GM10266 (cell line): ENCODE measurements around the gene PDE6B.

Experiments used
- DNase-seq: peaks from one replicate; pipeline ENCODE4 v3.0.0; 2012; ENCODE audit errors: extremely low spot score
- TF ChIP-seq, protein P1 (sequence below): IDR thresholded peaks from 2 replicates; pipeline ENCODE4 v1.5.1; 2012; ENCODE audit warnings: mild to moderate bottlenecking, low read depth; ENCODE audit not compliant: control insufficient read depth, insufficient read depth; ENCODE audit errors: missing control alignments

PDE6B gene

DNA sequence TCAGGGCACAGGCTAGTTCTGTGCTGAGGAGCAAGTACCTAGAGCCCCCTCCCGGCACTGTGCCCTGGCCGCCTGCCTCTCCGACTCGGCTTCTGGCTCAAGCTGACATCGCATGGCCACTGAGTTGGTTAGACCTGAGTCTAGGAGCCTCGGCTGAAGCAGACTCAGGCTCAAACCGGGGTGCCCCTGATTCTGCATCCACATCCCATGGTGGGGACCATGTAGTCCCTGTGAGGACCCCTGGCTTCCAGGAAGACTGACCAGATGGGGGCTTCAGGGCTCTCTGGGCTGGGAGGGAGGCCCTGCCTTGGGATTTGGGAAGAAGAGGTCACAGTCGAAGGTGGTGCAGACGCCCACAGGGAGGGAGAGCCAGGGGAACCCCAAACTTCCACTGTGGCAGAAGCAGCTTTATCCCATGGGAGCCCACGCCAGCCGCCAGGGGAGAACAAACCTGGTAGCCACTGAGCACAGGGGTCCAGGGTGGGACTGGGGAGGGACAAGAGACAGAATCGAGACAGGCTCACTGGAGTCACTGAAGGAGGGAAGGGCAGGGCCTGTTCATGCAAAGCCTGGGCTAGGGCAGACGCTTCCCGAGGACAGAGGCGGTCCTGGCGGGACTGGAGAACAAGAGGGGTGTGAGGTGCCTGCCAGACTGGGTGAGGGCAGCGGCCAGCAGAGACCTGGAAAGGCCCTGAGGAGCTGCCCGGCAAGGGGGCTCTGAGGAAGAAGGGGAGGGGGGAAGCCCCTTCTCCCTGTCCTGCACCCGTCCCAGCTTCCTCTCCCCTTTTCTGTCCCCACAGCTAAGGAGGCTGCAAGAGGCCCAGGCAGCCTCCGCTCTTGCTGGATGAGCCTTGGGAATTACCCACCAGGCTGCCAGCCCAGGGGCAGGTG is 1.1 kb downstream of the PDE6B start:
- no peak for DNase-seq
- TF ChIP-seq, protein P1, sequence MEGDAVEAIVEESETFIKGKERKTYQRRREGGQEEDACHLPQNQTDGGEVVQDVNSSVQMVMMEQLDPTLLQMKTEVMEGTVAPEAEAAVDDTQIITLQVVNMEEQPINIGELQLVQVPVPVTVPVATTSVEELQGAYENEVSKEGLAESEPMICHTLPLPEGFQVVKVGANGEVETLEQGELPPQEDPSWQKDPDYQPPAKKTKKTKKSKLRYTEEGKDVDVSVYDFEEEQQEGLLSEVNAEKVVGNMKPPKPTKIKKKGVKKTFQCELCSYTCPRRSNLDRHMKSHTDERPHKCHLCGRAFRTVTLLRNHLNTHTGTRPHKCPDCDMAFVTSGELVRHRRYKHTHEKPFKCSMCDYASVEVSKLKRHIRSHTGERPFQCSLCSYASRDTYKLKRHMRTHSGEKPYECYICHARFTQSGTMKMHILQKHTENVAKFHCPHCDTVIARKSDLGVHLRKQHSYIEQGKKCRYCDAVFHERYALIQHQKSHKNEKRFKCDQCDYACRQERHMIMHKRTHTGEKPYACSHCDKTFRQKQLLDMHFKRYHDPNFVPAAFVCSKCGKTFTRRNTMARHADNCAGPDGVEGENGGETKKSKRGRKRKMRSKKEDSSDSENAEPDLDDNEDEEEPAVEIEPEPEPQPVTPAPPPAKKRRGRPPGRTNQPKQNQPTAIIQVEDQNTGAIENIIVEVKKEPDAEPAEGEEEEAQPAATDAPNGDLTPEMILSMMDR = no peak

DNA sequence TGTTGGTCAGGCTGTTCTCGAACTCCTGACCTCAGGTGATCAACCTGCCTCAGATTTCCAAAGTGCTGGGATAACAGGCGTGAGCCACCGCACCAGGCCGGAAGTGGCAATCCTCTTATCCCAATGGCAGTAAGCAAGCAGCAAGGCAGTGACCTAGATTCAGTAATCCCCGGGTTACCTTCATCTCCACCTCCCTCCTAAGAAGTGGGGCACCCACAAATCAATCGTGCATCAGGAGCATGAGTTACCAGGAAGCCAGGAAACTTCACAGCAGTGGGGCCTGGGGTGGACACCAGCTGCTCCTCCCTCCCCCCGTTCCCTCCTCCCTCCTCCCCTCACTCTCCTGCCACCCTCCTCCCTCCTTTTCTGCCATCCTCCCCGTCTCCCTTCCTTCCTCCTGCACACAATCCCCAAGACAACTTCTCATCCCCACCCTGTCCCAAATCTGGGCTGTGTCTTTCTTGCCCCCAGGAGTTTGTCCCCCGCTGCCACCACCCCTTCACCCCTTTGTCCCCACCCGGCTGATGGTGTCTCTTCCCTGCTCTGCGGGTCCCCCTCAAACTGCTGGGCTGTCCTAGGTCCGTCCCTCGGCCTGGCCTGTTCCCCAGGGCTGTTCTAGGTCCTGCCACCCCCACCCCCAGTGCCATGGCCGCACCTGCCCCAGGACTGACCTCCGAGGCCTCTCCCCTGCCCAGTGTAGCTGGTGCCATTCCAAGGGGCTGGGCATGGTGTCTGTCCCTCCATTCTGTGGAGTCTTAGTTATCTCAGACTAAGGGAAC is 2.2 kb downstream of the PDE6B start:
- no peak for DNase-seq

GRCh38 chr4:628311-628741 is 3.0 kb downstream of the PDE6B start:
- no peak for DNase-seq
- TF ChIP-seq, protein P1 = no peak

More for the DNA sequence above, 2.2 kb downstream of the PDE6B start:
- TF ChIP-seq, protein P1 = no peak

- TF ChIP-seq, protein P1 = no peak
- no peak for DNase-seq
These were observed 3.7 kb downstream of the PDE6B start for GRCh38 chr4:628821-629635.

GRCh38 chr4:629636-629914 is 4.2 kb downstream of the PDE6B start:
- TF ChIP-seq, protein P1 = no peak
- no peak for DNase-seq

DNA sequence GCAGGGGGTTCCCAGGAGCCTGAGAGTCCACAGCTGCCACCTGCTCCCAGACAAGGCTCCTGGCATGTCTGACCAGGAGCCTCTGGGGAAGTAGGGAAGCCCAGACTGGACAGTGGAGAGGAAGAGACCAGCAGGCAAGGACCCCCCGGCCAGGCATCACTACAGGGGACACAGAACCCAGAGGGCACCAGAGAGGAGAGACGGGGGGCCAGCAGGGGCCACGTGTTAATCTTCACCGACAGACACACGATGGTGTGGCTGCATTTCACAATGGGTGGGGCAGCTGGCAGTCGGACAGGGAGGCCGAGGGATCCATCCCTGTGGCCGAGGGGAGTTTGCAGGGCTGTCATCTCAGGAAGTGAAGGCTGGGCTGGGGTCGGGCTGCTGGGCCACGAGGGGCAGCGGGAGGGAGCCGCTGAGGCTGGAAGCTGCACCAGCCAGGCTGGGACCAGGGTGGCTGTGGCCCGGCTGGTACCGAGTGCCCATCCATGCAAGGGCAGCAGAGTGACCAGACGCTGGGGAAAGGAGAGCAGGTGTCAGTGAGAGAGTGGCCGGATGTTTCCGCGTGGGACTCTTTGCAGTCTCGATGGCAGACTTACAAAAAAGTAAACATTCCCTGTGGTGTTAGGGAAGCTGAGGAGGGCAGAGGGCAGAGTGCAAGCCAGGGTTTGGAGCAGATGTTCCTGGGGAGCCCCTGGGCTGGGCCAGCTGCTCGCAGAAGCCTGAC is 4.7 kb downstream of the PDE6B start:
- TF ChIP-seq, protein P1 = no peak
- DNase-seq = peak; percentile 21
